Mesothelial cell of epicardium (in vitro differentiated cells): ENCODE data around the gene KRTDAP. TPM values are rescaled to one million over a fixed set of nuclear protein-coding genes. Genes with fewer than 3 reads are reported as not detected.

ENCODE experiments used
- DNase-seq, 2 experiments: peaks; one replicate each; pipeline ENCODE4 v3.0.0; 2021; ENCODE audit warnings: low spot score in 2 of 2; ENCODE audit not compliant: unreplicated experiment in 2 of 2
- H3K27ac Mint-ChIP-seq: 2 replicates; pipeline ENCODE4 v1.8.0; 2021; ENCODE audit warnings: mixed read lengths
- H3K27me3 Mint-ChIP-seq: 2 replicates; pipeline ENCODE4 v1.8.0; 2021; ENCODE audit warnings: low read depth, mixed read lengths
- H3K36me3 Mint-ChIP-seq: 2 replicates; pipeline ENCODE4 v1.8.0; 2021; ENCODE audit warnings: mixed read lengths
- H3K4me1 Mint-ChIP-seq: 2 replicates; pipeline ENCODE4 v1.8.0; 2021; ENCODE audit warnings: mixed read lengths
- H3K4me3 Mint-ChIP-seq: 2 replicates; pipeline ENCODE4 v1.8.0; 2021; ENCODE audit warnings: mild to moderate bottlenecking, moderate library complexity, mixed read lengths
- H3K9me3 Mint-ChIP-seq: 2 replicates; pipeline ENCODE4 v1.8.0; 2021; ENCODE audit warnings: mixed read lengths
- CTCF ChIP-seq: fragments of 200-600 bp; sonication (generic); IDR thresholded peaks from one replicate; pipeline ENCODE4 v1.5.0; 2021; ENCODE audit warnings: antibody characterized with exemption; ENCODE audit not compliant: unreplicated experiment
- total RNA-seq: library from RNA; stranded (reverse); gene quantifications from 3 replicates; pipeline ENCODE4 v1.2.1, GENCODE V29; 2021

KRTDAP gene
- total RNA-seq, 1 donor from 2014 or later, result 2.5 TPM

- no peak for TF ChIP-seq CTCF
- Mint-ChIP-seq H3K27me3 (peaks cover 6% of the 10 kb centered on the region), H3K4me1 (peaks cover 15% of the 10 kb centered on the region), H3K36me3 (peaks cover 10% of the 10 kb centered on the region), H3K4me3 (no peak overlapping the region), H3K27ac (no peak overlapping the region), H3K9me3 (no peaks in the 10 kb centered on the region)
- DNase-seq, result no peak
Measured at GRCh38 chr19:35507561-35507960, 17.3 kb upstream of the KRTDAP start.

- H3K36me3 Mint-ChIP-seq, result peaks cover 14% of the 10 kb centered on the region
- no peaks in the 10 kb centered on the region for H3K9me3 Mint-ChIP-seq
- no peak overlapping the region for H3K27ac Mint-ChIP-seq
Measured at GRCh38 chr19:35506011-35506410, 15.7 kb upstream of the KRTDAP start.

GRCh38 chr19:35502751-35503150 lies 12.5 kb upstream of the KRTDAP start:
- Mint-ChIP-seq H3K9me3 (no peaks in the 10 kb centered on the region), H3K27ac (no peak overlapping the region), H3K4me3 (no peak overlapping the region), H3K27me3 (no peaks in the 10 kb centered on the region), H3K4me1 (no peaks in the 10 kb centered on the region), H3K36me3 (peaks cover 22% of the 10 kb centered on the region)
- no peak for DNase-seq
- no peak for TF ChIP-seq CTCF

More at GRCh38 chr19:35506011-35506410, 15.7 kb upstream of the KRTDAP start:
- TF ChIP-seq CTCF, result no peak
- Mint-ChIP-seq H3K4me1 (peaks cover 15% of the 10 kb centered on the region), H3K4me3 (no peak overlapping the region), H3K27me3 (peaks cover 2% of the 10 kb centered on the region)
- no peak for DNase-seq

- no peak for TF ChIP-seq CTCF
- H3K9me3 Mint-ChIP-seq, result no peaks in the 10 kb centered on the region
- no peaks in the 10 kb centered on the region for H3K4me1 Mint-ChIP-seq
- H3K27me3 Mint-ChIP-seq, result no peaks in the 10 kb centered on the region
- peaks cover 24% of the 10 kb centered on the region for H3K36me3 Mint-ChIP-seq
- no peak overlapping the region for H3K4me3 Mint-ChIP-seq
- H3K27ac Mint-ChIP-seq, result no peak overlapping the region
- DNase-seq, result no peak
Measured at GRCh38 chr19:35501684-35502083, 11.4 kb upstream of the KRTDAP start.

- Mint-ChIP-seq H3K4me1 (peaks cover under 1% of the 10 kb centered on the region), H3K27ac (no peak overlapping the region), H3K36me3 (peaks cover 21% of the 10 kb centered on the region), H3K9me3 (no peaks in the 10 kb centered on the region), H3K27me3 (no peaks in the 10 kb centered on the region), H3K4me3 (no peak overlapping the region)
- TF ChIP-seq CTCF, result no peak
- DNase-seq, result no peak
Measured at GRCh38 chr19:35500611-35501010, 10.3 kb upstream of the KRTDAP start.

GRCh38 chr19:35498984-35499527 lies 8.8 kb upstream of the KRTDAP start:
- H3K9me3 Mint-ChIP-seq, result no peaks in the 10 kb centered on the region
- no peak overlapping the region for H3K27ac Mint-ChIP-seq
- H3K36me3 Mint-ChIP-seq, result peaks cover 17% of the 10 kb centered on the region
- no peaks in the 10 kb centered on the region for H3K27me3 Mint-ChIP-seq
- no peak overlapping the region for H3K4me3 Mint-ChIP-seq
- peaks cover 5% of the 10 kb centered on the region for H3K4me1 Mint-ChIP-seq
- no peak for DNase-seq
- TF ChIP-seq CTCF, result no peak
